DMS153 (cell line): ENCODE measurements around the gene C10orf90.

ENCODE experiments used
- DNase-seq: peaks from one replicate; lab custom pipeline; 2025; lab: John Stamatoyannopoulos, UW

C10orf90 gene

GRCh38 chr10:126459878-126460481, 210.5 kb downstream of the C10orf90 start:
- peak; percentile 73 for DNase-seq

- DNase-seq = no peak
Observed at GRCh38 chr10:126459032-126459831, 211.3 kb downstream of the C10orf90 start.

GRCh38 chr10:126458466-126458865, 212.0 kb downstream of the C10orf90 start:
- no peak for DNase-seq

GRCh38 chr10:126456632-126457031, 213.9 kb downstream of the C10orf90 start:
- DNase-seq = no peak

GRCh38 chr10:126455766-126456405, 214.6 kb downstream of the C10orf90 start:
- no peak for DNase-seq

- DNase-seq = no peak
Observed at GRCh38 chr10:126455036-126455765, 215.3 kb downstream of the C10orf90 start.

GRCh38 chr10:126454045-126454751, 216.3 kb downstream of the C10orf90 start:
- no peak for DNase-seq

- DNase-seq = no peak
Observed at GRCh38 chr10:126452245-126452644, 218.2 kb downstream of the C10orf90 start.

GRCh38 chr10:126448091-126448490, 222.4 kb downstream of the C10orf90 start:
- DNase-seq = no peak

DNA sequence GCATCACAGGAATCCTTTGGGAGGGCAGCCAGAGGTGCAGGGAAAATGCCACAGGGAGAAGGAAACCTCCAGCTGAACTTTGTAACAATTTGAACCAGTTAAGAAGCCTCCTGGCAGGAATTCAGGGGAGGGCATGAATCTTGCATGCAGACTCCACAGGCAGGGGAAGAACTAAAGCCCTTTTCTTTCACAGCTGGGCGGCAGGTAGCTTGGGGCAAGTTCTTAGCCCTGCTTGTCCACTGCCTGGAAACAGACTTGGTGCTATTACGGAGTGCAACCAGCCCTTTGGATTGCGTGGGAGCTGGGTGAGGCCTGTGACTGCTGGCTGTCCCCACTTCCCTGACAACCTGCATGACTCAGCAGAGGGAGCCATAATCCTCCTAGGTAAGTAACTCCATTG, 230.6 kb downstream of the C10orf90 start:
- DNase-seq = no peak

GRCh38 chr10:126438407-126438783, 232.1 kb downstream of the C10orf90 start:
- no peak for DNase-seq

DNA sequence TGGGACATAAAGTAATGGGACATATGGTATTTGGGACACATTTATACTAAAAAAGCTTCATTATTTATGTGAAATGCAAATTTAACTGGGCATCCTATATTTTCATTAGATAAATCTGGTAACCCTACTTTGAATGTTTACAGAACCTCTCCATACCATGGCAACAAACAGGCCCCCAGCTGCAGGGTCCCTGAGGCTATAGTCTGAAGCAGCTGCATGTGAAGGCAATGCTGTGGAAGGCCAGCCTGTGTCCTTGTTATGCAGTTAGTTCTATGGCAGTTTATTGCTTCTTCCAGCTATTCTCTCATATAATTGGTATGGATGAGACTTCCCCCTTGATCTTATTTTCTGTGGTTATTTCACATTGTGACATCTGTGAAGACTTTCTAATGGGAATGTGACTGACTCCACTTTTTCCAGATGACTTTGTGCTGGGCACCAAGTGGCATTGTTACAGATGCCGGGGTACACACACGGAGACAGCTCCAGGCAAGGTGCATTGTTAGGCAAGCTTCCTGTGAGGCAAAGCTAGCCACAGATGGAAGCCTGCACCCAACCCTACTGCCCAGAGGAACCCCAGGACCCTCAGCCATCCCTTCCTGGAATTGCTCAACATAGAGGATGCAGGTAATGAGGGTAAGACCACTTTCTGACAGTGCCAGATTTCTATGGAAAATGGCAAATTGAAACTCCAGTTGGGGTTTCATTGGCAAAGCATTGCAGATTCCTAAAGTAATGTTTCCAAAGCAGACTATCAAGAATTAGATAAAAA, 232.7 kb downstream of the C10orf90 start:
- DNase-seq = no peak

DNA sequence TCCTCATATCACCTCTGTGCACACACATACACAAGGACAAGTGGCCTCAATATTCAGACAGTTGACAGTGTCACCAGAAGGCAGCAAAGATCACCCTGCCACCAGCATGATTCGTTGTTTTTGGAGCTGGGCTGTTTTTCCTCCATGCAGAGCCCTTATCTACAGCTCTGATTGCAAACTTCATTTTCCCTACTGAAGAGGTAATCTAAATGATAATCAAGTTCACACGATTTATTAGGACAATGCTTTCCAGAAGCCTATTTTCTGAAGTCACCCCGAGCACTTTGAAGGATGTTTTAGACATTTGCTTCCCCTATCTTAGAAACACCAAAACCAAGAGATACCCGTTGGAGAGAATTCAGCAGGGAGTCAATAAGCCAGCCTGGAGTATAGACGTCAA, 236.3 kb downstream of the C10orf90 start:
- DNase-seq = no peak

DNA sequence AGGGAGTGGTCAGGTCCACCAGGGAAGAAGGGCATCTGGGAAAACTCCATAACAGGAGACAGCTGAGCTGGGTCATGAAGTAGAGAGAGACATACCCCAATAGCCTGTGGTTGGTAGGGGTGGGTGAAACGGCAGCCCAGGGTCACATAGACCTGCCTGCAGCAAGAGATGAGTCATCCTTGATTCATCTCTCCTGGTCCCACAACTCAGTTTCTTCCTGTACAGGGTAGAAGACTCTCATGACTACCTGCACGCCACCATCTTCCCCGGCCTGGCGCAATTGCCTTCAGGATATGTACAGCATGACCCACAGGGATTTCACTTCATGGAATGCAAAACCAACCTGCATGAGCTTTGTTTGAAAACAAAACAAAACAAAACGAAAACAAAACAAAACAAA, 237.1 kb downstream of the C10orf90 start:
- no peak for DNase-seq

GRCh38 chr10:126432507-126432906, 238.0 kb downstream of the C10orf90 start:
- no peak for DNase-seq

DNA sequence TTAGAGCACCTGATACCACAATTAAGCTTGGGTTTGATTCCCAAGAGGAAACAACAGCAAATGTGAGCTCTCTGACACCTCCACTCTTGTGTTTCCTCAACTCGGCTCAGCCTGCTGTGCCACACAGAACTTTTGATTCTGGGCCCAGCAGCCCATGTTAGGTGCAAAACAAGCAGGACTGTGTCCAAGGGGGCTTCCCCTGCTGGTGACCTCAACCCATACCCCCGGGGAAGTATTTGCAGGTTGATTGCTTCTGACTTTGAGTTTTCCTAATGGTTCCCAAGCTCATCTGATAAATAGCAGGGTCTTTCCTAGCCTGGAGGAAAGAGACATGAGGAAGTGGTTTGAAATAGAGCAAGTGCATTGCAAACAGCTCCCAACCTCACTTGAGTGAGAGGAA, 238.7 kb downstream of the C10orf90 start:
- DNase-seq = no peak

- DNase-seq = peak; percentile 22
Observed at GRCh38 chr10:126430512-126430911, 240.0 kb downstream of the C10orf90 start.

DNA sequence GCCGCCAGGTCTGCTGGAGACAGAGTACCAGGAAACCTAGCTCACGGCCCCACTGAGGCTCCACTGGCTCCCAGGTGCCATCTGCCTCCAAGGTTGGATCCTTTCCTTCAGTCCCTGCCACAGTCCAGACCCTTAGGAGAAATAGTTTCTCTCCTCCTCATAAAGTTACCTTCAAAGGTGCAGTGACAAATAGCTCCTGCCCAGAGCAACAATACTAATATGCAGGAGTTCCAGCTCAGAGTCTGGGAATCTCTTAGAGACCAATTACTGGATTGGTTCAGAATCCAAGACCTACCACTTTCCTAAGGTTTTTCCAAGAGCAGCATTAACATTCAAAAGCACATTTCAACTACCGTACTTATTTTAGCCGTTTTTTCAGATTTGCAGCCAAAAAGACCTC, 241.2 kb downstream of the C10orf90 start:
- DNase-seq = no peak

DNA sequence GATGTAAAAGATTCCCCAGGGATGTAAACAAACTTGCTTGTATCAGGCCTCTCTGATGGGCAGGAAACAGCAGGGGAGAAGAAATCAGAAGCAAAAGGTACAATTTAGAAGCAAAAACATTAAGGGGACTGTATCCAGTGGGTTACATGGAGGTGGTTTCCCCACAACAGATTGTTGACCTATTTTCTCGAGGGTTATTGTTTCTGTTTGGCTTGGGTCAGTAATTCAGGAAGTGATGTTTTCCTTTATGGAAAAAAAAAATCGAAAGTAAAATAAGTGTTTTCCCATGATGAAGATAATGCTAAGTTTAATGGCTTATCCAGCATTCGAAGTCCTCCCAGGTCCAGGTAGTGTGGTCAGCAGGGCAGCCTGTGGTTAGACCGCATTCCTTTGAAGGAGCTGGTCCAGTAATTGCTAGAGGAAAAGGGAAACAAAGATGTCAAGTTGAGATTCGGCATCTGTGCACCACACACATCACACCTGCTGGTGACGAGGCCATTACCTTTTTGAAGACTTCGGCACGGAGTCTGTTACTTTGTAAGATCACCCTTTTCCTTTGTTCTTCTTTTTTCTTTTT, 244.9 kb downstream of the C10orf90 start:
- DNase-seq = no peak

DNA sequence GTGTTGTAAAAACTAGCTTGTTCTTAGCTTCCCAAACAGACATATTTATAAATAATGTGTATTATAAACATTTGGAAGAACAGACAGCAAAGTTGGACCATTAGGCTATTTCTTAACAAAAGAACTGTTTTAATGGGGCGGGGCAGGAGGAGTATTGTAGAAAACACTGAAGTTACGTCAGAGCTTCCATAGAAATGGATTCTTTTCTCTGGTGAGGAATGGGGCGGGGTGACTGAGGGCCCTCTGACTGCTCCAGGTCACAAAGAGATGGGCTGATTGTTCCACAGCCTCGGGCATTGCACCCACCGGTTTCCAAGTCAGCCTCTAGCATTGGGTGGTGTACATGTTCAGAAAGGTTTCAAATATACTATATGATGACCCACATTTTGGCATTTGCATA, 245.5 kb downstream of the C10orf90 start:
- no peak for DNase-seq
